ENCODE measurements around the gene ADRB2.

DNA sequence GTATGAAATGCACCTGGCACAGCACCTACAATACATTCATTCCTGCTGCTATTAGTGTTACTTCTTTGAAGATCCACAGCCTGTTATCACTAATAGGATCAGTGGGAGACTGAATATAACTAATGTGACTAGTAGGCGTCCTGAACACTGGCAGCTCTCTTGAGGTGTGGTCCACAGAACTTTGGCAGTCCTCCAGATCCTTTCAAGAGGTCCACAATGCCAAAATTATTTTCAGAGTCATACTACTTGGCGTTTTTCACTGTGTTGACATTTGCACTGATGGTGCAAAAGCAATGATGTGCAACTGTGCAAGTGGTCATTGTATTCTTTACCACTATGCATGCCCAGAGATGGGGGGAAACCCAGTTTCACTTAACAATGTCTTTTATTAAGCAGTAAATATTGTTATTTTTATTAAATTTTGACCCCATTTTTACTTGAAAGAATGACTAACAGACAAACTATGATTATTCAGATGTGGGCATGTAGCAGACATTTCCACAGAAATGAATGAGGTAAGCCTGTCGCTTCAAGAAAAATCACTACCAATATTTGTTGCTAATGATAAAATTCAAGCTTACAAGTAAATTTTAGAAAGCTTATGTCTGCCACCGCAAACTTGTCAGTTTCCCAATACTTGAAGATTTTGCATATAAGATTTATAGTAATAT lies 48.9 kb downstream of the ADRB2 start:
- TF ChIP-seq, protein P1, sequence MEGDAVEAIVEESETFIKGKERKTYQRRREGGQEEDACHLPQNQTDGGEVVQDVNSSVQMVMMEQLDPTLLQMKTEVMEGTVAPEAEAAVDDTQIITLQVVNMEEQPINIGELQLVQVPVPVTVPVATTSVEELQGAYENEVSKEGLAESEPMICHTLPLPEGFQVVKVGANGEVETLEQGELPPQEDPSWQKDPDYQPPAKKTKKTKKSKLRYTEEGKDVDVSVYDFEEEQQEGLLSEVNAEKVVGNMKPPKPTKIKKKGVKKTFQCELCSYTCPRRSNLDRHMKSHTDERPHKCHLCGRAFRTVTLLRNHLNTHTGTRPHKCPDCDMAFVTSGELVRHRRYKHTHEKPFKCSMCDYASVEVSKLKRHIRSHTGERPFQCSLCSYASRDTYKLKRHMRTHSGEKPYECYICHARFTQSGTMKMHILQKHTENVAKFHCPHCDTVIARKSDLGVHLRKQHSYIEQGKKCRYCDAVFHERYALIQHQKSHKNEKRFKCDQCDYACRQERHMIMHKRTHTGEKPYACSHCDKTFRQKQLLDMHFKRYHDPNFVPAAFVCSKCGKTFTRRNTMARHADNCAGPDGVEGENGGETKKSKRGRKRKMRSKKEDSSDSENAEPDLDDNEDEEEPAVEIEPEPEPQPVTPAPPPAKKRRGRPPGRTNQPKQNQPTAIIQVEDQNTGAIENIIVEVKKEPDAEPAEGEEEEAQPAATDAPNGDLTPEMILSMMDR (IDR thresholded peaks at IDR 0.05) = no peak
- no peak for TF ChIP-seq EP300 (IDR thresholded peaks at IDR 0.05; ENCODE audit: low read depth)
